GM21390 (cell line): ENCODE measurements around the gene EIPR1.

Source experiments
- ATAC-seq: cut with Tn5 transposase; IDR thresholded peaks from one replicate; pipeline ENCODE4 v1.9.1; 2021; ENCODE audit not compliant: unreplicated experiment

Gene EIPR1

DNA sequence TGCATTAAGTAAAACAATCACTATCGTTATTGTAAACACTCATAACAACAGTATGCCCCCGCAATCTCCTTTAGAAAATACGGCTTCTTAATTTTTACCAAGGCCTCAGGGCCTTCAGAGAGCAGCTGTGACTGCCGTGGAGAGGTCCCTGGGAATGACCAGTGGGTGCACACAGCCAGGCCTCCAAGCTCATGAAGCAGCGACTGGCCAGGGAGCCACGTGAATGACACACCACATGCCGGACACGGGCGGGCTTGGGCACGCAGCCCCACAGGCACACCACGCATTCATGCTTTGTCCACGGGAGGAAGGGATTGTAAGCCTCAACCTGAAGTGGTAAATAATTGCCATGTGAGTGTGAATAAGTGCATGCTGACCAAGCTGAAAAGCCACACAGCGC is 121.0 kb downstream of the EIPR1 start:
- ATAC-seq: no peak

DNA sequence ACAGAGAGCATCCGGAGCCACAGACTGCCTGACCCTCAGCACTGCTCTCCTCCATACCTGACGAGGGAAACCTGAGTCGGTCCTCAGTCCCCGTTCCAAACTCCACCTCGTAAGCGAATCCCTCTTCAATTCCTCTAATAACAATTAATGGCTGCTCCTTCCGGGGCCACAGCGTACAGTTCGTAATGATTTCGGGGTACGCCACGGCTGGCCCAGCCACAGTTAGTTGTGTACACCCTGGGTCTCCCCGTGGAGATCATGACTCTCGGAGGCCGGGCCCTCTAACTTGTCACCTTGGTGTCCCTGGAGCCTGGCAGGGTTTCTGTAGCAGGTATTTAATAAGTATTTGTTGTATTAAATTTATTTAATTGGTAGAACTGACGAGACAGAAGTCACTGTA is 121.5 kb downstream of the EIPR1 start:
- no peak for ATAC-seq

DNA sequence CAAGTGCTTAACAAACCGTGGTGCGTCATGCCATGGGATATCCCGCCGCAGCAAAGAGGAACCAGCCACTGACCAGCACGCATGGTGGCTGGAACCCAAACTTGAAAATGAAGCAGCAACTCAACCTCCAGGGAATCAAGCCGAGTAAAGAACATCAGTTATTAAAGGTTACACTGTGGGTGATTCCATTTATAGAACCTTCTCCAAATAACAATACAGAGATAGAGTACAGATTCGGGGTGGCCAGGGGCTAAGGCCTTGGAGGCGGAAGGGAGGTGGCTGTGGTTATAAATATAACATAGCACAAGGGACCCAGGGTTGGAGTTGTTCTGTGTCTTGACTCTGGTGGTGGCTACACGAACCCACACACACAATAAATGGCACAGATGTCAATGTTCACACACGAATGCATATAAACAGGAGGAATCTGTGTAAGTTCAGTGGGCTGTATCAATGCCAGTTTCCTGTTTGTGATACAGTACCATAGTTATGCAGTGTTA is 123.1 kb downstream of the EIPR1 start:
- ATAC-seq: peak; percentile 74

DNA sequence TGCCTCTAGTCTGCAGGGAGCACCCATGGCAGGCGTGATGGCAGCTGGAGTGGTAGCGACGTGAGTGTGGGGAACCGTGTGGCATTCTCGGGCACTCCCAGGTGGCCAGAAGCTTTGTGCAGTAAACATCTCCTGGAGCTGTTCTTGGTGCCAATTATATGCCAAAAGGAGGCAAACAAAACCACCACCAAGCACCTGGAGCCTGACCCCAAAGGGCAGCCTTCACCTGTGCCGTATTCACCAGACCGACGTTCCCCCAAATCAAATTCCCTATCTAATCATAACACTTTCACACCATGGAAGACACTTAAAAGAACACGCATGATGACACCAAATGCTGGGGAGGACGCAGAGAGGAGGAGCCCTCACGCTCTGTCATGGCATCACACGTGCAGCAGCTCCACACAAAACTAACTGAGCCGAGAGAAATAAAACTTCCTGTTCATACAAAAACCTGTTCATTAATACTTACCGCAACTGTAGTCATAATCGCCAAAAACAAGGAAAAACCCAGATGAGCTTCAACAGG is 123.6 kb downstream of the EIPR1 start:
- ATAC-seq: no peak

DNA sequence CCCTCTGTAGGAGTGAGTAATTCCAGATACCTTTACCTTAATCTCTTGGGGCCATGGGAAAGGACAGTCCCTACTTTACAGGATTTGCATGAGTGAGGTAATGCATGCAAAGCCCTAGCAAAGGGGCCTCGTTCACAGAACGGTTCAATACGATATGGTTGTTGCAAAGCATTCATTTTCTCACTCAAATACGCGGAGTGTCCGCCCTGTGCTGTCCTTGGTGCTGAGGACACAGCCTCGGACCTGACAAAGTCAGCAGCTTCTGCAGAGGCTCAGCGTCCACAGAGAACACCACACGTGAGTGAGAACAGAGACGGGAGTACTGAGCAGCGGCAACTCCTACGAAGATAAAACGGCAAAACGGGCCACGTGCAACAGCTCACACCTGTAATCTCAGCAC is 125.7 kb downstream of the EIPR1 start:
- ATAC-seq: no peak

DNA sequence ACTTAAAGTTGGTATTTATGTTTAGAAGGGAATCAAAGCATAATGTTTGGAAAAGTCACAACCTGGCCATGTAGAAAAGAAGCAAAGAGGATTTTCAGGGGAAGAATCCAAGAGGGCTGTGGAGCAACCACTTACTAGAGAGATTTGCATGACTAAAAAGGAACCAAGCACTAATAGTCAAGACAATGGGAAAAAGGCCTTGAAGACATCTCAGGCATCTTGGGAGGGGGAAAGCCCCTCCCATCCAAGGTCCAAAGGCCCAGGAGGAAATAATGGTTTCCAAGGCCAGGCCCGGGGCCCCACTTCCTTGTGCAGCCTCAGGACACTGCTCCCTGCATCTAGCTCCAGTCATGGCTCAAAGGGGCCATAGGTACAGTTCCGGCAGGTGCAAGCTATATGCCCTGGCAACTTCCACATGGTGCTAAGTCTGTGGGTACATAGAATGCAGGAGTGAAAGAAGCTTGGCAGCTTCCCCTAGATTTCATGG is 128.1 kb downstream of the EIPR1 start:
- ATAC-seq: no peak

DNA sequence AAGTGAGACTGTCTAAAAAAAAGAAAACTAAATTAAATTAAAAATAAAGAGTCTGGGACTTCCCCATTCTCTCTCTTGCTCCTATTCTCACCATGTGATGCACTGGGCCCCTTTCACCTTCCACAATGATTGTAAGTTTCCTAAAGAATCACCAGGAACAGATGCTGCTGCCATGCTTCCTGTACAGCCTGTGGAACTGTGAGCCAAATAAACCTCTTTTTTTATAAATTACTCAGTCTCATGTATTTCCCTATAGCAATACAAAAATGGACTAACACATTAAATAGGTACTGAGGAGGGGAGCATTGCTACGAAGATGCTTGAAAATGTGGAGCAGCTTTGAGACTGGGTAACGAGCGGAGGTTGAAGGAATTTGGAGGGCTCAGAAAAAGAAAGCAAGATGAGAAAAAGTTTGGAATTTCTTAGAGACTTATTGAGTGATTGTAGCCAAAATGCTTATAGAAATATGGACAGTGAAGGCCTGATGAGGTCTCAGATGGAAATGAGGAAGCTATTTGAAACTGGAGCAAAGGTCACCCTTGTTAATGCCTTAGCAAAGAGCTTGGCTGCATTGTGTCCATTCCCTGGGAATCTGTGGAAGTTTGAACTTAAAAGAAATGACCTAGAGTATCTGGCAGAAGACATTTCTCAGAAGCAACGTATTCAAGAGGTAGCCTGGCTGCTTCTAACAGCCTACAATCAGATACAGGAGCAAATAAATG is 128.7 kb downstream of the EIPR1 start:
- no peak for ATAC-seq

DNA sequence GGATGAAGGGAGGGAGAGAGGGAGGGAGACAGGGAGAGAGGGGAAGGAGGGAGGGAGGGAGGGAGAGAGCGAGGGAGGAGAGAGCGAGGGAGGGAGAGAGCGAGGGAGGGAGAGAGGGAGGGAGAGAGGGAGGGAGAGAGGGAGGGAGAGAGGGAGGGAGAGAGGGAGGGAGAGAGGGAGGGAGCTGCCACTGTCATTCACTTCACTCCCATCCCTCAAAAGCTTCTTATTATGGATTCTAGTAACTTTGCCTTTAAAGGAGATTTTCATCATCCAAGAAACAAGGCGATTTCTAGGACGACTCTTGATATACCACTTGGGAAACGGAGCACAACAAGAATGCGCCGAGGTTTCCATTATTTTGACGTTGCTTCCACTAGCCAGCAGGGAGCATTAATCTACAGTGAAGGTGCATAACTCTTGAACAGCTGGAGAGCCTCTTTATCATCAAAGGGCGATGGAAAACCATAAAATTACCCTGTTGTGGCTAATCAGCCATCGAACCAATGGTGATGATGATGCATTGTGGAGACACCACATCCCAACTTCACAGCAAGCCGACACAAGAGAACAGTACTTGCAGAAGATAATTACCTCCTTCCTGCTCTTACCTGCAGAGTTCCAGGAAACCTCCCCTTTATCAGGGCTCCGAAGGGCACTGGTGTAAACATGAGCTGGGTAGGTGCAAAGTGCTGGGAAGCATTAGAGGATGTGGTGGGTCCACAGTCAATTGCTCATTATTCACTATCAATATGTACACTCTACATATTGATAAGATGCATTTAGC is 130.5 kb downstream of the EIPR1 start:
- no peak for ATAC-seq

DNA sequence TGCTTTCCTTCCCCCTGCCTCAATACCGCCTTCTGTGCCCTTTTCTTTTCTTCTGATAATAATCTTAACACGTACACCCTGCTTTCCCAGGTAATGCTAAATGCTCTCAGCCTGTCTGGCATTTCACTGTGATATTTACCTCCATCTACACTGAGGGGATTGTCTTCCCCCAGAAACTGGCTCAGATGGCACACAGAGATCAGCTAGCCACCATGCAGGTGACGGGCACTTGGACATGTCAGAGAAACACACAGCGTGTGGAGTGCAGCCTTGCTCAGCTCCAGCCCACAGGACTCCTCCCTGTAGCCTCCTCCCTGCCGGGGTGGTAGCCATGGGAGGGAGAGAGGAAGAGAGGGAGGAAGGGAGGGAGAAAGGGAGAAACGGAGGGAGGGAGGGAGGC is 131.2 kb downstream of the EIPR1 start:
- ATAC-seq: no peak

DNA sequence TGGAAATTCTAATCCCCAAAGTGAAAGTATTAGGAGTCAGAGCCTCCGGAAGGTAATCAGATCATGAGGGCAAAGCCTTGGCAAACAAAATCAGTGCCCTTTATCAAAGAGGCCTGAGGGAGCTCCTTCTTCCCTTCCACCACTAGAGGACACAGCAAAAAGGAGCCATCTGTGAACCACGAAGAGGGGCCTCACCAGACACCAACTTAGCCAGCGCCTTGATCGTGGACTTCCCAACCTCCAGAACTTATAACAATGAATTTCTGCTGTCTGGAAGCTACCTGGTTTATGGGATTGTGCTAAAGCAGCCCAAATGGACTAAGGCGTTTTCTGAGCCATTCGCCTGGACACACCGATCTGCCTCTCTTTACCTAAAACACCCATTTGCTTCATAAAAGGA is 133.1 kb downstream of the EIPR1 start:
- ATAC-seq: no peak

DNA sequence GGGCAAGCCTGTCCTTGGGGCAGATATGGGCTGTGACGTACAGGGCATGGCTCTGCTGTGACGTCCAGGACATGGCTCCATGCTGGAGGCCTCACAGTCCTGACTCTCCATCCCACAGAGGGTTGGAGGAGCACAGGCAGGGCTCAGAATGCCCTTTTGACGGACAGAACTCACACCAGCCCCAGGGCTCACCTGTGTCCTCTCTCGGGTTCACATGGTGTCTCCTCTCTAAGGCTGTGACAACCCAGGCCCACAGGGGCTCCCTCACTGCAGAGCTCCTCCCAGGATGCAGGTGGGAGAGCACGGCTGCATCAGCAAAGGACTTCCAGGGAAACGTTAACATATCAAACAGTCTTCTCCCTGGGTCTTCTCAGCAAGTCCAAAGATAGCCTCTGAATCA is 133.8 kb downstream of the EIPR1 start:
- ATAC-seq: no peak

DNA sequence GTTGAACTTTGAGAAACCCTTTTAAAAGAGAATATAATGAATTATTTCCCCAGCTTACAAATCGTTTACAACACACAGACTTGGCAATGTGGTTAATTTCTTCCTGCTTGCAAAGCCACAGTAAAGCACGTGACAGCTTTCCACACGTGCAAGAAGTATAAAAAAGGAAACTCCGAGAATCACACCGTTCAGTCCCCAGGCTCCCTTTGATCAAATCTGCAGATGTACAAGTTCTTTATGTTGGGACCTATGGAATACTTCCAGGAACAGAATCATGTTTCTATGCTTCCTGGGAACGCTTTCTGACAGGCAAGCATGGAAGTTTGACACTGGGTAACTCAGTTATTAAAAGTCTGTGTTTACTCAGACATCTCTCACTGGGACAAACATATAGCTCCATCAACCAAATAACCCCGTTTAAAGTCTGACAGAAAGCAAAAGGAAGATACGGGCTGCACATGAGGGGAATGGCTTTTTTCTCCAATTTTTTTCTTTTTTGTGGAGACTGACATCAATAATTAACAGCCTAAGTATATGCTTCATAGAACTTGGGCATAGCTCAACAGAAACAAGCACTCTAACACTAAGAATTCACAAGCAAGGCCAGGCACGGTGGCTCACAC is 134.8 kb downstream of the EIPR1 start:
- peak; percentile 66 for ATAC-seq

DNA sequence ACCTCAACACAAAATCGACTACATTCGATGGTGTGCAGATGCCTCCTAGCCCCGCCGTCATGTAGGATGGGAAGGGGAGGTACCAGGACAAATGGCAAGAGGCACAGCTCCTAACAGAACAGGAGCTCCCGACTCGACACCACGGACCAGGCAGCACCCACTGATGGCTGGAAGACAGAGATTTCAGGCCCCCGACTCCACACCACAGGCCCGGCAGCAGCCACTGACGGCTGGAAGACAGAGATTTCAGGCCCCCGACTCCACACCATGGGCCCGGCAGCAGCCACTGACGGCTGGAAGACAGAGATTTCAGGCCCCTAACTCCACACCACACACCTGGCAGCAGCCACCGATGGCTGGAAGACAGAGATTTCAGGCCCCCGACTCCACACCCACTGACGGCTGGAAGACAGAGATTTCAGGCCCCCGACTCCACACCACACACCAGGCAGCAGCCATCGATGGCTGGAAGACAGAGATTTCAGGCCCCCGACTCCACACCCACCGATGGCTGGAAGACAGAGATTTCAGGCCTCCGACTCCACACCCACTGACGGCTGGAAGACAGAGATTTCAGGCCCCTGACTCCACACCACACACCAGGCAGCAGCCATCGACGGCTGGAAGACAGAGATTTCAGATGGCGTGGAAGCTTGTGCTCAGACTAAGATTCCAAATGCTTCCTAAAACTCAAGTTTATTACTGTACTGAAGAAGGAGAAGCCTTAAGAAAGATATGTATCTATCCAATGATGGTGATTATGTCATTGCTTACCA is 135.5 kb downstream of the EIPR1 start:
- ATAC-seq: no peak

DNA sequence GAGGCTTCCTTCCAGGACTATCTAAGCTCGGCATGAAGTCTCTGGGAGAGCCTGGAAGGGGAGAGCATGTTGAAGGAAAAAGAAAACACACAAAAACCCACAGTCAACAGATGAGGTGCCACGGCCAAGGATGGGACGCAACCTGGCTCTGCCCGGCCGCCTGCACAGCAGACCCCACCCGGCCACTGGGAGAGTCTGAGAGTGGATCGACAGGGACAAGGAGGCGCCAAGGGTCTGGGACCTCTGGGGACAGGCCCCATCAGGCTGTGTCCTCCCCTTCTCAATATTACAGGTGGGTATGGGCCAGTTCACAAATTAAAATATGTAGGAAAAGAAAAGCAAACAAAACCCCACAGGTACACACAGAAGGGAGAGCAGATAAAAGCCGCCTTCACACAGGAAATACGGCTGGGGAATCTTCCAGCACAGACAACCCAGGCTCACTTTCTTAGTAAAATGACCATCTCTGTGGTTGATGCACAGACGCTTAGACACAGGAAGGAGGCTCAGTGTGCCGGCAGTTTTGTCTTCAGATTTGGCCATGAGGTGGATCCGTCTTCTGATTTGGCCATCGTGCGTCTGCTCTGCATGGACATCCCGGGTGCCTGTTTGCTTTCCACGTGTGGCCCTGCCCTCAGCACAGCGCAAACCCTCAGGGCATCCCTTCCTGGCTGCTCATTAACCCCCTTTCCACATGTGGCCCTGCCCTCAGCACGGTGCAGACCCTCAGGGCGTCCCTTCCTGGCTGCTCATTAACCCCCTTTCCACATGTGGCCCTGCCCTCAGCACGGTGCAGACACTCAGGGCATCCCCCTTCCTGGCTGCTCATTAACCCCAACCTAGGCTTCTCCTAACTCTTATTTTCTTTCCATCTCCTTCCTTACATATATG is 138.4 kb downstream of the EIPR1 start:
- peak; percentile 78 for ATAC-seq

DNA sequence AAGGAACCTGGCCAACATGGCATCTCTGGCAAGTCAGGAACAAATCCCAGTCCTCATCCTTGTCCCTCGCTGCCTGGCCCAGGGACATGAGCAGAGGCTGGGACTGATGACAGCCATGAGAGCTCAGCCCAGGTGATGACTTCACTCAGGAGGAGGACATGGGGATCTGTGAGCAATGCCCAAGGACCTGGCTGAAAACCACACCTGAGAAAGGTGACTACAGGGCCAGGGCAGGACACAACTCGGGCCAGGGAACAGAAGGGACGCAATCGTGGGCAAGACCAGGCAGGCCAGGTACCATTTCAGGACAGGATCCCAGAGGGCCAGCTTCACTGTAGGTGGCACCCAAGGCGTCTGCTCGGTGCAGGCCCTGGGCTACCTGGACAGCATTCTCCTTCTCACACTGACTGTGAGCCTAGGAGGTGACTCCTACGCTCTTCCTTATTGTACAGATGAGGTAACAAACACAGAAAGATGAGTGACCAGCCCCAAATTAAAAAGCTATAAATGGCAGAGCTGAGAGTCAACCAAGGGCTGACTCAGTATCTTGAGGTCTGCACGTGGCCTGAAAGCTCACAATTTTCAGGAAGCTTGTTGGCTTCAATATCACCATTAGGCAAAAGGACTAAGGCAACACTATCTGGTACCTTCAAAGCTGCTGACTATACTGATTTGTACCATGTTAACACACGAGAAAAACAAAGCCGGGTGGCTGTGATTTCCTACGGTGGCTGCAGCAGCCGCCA is 141.1 kb downstream of the EIPR1 start:
- ATAC-seq: no peak

DNA sequence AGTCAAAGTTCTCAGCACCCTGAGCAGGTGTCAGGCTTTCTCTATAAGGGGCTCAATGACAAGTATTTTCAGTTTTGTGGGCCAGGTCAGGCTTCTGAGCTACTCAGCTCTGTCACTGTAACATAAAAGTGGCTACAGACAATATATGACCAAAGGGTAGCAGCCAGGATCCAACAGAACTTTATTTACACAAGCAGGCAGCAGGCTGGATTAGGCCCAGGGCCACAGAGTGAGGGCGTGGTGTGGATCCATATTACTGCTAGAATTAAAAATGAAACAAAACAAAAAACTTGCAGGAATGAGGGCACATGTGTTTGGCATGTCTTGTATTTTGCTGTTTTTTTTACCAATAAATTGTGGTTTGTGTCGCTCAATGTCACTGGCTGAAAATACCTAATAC is 143.7 kb downstream of the EIPR1 start:
- ATAC-seq: no peak

DNA sequence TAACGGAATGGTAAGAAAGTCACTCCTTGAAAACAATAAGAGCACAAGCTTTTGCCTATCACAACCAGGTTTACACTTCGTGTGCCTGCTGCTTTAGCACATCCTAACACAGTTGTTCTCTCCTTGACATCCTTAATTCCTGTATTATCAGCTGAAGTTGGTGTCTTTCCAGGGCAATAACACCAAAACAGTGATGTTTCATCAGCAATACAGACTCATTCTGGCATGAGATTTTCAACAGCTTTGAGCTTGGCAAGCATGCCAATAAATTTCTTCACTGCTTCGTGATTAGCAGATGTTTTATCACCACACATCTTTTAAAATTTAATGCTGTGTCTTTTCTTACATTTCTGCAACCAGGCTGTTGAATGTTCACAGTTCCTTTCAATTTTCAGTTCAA is 148.4 kb downstream of the EIPR1 start:
- no peak for ATAC-seq

DNA sequence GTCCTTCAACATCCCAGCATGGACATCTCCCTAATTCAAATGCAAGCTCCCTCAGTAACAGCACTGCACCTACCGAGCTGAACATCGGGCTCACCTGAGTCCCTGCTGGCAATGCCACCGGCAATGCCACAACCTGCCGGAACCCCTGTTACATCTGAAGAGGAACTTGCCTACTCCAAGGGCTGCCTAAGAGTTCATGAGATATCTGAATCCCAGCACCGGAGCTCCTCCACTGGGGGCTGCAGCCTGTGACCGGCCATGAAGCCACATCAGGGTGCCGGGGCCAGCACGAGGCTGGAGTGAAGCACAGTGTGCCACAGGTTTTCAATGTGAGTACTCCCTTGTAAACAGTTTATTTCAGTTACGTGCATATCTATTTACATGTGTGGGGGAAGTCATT is 152.9 kb downstream of the EIPR1 start:
- no peak for ATAC-seq
